ENCODE data around the gene GPR68.
"Not testable (repeated sequence)": the region's sequence is repeated elsewhere in the genome, so short reads cannot be mapped to it uniquely, and the experiment has no call there.

The GPR68 gene

GRCh38 chr14:91228112-91229004 lies 16.1 kb downstream of the GPR68 start:
- Histone ChIP-seq H3K4me1 (ENCODE audit: control insufficient read depth, low read length) (peaks cover 52% of the 10 kb centered on the region), H3K79me2 (ENCODE audit: control insufficient read depth, low read length) (no peaks in the 10 kb centered on the region), H3K4me2 (ENCODE audit: low read length) (peak overlapping the region; percentile 44), H3K27me3 (ENCODE audit: control insufficient read depth, low read length) (no peaks in the 10 kb centered on the region), H3K4me3 (ENCODE audit: low read length) (peak overlapping the region; percentile 16), H4K20me1 (ENCODE audit: control insufficient read depth, insufficient read depth, low read depth, low read length) (no peaks in the 10 kb centered on the region), H3K9me3 (ENCODE audit: control insufficient read depth, insufficient read depth, low read length) (no peaks in the 10 kb centered on the region; the same call in 1 of the 2 replicates), H3F3A (ENCODE audit: control insufficient read depth, insufficient read depth) (0 out of 2 replicates have a peak, but pooled peaks cover 2% of the 10 kb centered on the region), H3K36me3 (ENCODE audit: control insufficient read depth, low read length) (no peaks in the 10 kb centered on the region), H3K9me2 (replicated peaks; ENCODE audit: control insufficient read depth, low read length) (no peaks in the 10 kb centered on the region), H3K27ac (ENCODE audit: low read depth, low read length) (peak overlapping the region; percentile 22; the same call in 1 of the 2 replicates)
- TF ChIP-seq CTCF (IDR thresholded peaks at IDR 0.05; ENCODE audit: low read depth, low read length, poor library complexity, severe bottlenecking) (no peak), EZH2phosphoT487 (IDR thresholded peaks at IDR 0.05; ENCODE audit: borderline replicate concordance, low read length) (no peak)

- Histone ChIP-seq H3K4me3 (ENCODE audit: low read length) (no peak overlapping the region), H3K4me1 (ENCODE audit: control insufficient read depth, low read length) (peaks cover 52% of the 10 kb centered on the region), H3K27ac (ENCODE audit: low read depth, low read length) (no peak overlapping the region)
Measured at GRCh38 chr14:91227183-91227628, 17.3 kb downstream of the GPR68 start.

GRCh38 chr14:91226360-91226759 lies 18.1 kb downstream of the GPR68 start:
- not testable (repeated sequence) for H3K79me2 ChIP-seq (ENCODE audit: control insufficient read depth, low read length); H3K27me3 ChIP-seq (ENCODE audit: control insufficient read depth, low read length); H4K20me1 ChIP-seq (ENCODE audit: control insufficient read depth, insufficient read depth, low read depth, low read length); H3K9me2 ChIP-seq (replicated peaks; ENCODE audit: control insufficient read depth, low read length); H3K9me3 ChIP-seq (ENCODE audit: control insufficient read depth, insufficient read depth, low read length); H3K27ac ChIP-seq (ENCODE audit: low read depth, low read length); H3K4me3 ChIP-seq (ENCODE audit: low read length); H3K36me3 ChIP-seq (ENCODE audit: control insufficient read depth, low read length); H3K4me2 ChIP-seq (ENCODE audit: low read length); H3F3A ChIP-seq (ENCODE audit: control insufficient read depth, insufficient read depth)
- peaks cover 45% of the 10 kb centered on the region for H3K4me1 ChIP-seq (ENCODE audit: control insufficient read depth, low read length)

More at GRCh38 chr14:91227183-91227628, 17.3 kb downstream of the GPR68 start:
- H3F3A ChIP-seq (ENCODE audit: control insufficient read depth, insufficient read depth) = 0 out of 2 replicates have a peak, but pooled peaks cover 2% of the 10 kb centered on the region
- no peaks in the 10 kb centered on the region for H4K20me1 ChIP-seq (ENCODE audit: control insufficient read depth, insufficient read depth, low read depth, low read length)
- no peaks in the 10 kb centered on the region; the same call in 1 of the 2 replicates for H3K9me3 ChIP-seq (ENCODE audit: control insufficient read depth, insufficient read depth, low read length)
- no peaks in the 10 kb centered on the region for H3K36me3 ChIP-seq (ENCODE audit: control insufficient read depth, low read length)
- H3K79me2 ChIP-seq (ENCODE audit: control insufficient read depth, low read length) = no peaks in the 10 kb centered on the region
- H3K9me2 ChIP-seq (replicated peaks; ENCODE audit: control insufficient read depth, low read length) = no peaks in the 10 kb centered on the region
- no peaks in the 10 kb centered on the region for H3K27me3 ChIP-seq (ENCODE audit: control insufficient read depth, low read length)
- TF ChIP-seq EZH2phosphoT487 (IDR thresholded peaks at IDR 0.05; ENCODE audit: borderline replicate concordance, low read length) (no peak), CTCF (IDR thresholded peaks at IDR 0.05; ENCODE audit: low read depth, low read length, poor library complexity, severe bottlenecking) (no peak)
- H3K4me2 ChIP-seq (ENCODE audit: low read length) = no peak overlapping the region

- no peak overlapping the region for H3K4me3 ChIP-seq (ENCODE audit: low read length)
- H3K4me1 ChIP-seq (ENCODE audit: control insufficient read depth, low read length) = peaks cover 33% of the 10 kb centered on the region
- H3K27me3 ChIP-seq (ENCODE audit: control insufficient read depth, low read length) = no peaks in the 10 kb centered on the region
- no peaks in the 10 kb centered on the region for H3K9me2 ChIP-seq (replicated peaks; ENCODE audit: control insufficient read depth, low read length)
- H3K36me3 ChIP-seq (ENCODE audit: control insufficient read depth, low read length) = no peaks in the 10 kb centered on the region
- H3F3A ChIP-seq (ENCODE audit: control insufficient read depth, insufficient read depth) = 0 out of 2 replicates have a peak, but pooled peaks cover 2% of the 10 kb centered on the region
- no peak overlapping the region for H3K27ac ChIP-seq (ENCODE audit: low read depth, low read length)
- H3K79me2 ChIP-seq (ENCODE audit: control insufficient read depth, low read length) = no peaks in the 10 kb centered on the region
- H3K4me2 ChIP-seq (ENCODE audit: low read length) = no peak overlapping the region
- no peak for TF ChIP-seq CTCF (IDR thresholded peaks at IDR 0.05; ENCODE audit: low read depth, low read length, poor library complexity, severe bottlenecking)
- TF ChIP-seq EZH2phosphoT487 (IDR thresholded peaks at IDR 0.05; ENCODE audit: borderline replicate concordance, low read length) = no peak
- H3K9me3 ChIP-seq (ENCODE audit: control insufficient read depth, insufficient read depth, low read length) = no peaks in the 10 kb centered on the region
- no peaks in the 10 kb centered on the region for H4K20me1 ChIP-seq (ENCODE audit: control insufficient read depth, insufficient read depth, low read depth, low read length)
Measured at GRCh38 chr14:91225025-91225424, 19.5 kb downstream of the GPR68 start.
